GM23338 (cell line): ENCODE results near the gene CACNA2D2. TPM values are rescaled to one million over a fixed set of nuclear protein-coding genes. Genes with fewer than 3 reads are reported as not detected.

Experiments used
- ATAC-seq: fragments of 200-7000 bp; cut with Tn5 transposase; 3 replicates; pipeline ENCODE4 v1.9.1; 2020
- DNase-seq: peaks from one replicate; pipeline ENCODE4 v3.0.0-alpha.2; 2015; ENCODE audit warnings: low spot score
- H2AFZ ChIP-seq: fragments of 200-600 bp; sonication (generic); 2 replicates; pipeline ENCODE4 v1.8.0; 2016; ENCODE audit warnings: antibody characterized with exemption, mild to moderate bottlenecking, moderate library complexity
- H3F3A ChIP-seq: fragments of 200-600 bp; sonication (generic); replicated peaks from 2 replicates; pipeline ENCODE4 v1.8.0; 2017; ENCODE audit warnings: antibody characterized with exemption, mixed run types, low read depth
- H3K27ac ChIP-seq: fragments of 200-600 bp; sonication (generic); 2 replicates; pipeline ENCODE4 v1.6.1; 2016; ENCODE audit warnings: low read depth
- H3K27me3 ChIP-seq: fragments of 200-600 bp; sonication (generic); 2 replicates; pipeline ENCODE4 v1.8.0; 2016; ENCODE audit warnings: mild to moderate bottlenecking, mixed run types, moderate library complexity; ENCODE audit not compliant: insufficient read depth
- H3K36me3 ChIP-seq: fragments of 200-600 bp; sonication (generic); 2 replicates; pipeline ENCODE4 v1.8.0; 2016; ENCODE audit warnings: mild to moderate bottlenecking; ENCODE audit not compliant: insufficient read depth
- H3K4me1 ChIP-seq: fragments of 200-600 bp; sonication (generic); 2 replicates; pipeline ENCODE4 v1.8.0; 2016; ENCODE audit warnings: mild to moderate bottlenecking, moderate library complexity; ENCODE audit not compliant: insufficient read depth
- H3K4me2 ChIP-seq: fragments of 200-600 bp; sonication (generic); 2 replicates; pipeline ENCODE4 v1.7.1; 2017; ENCODE audit warnings: mixed run types
- H3K4me3 ChIP-seq: fragments of 200-600 bp; sonication (generic); 2 replicates; pipeline ENCODE4 v1.6.1; 2016; ENCODE audit warnings: mixed run types
- H3K79me2 ChIP-seq: fragments of 200-600 bp; sonication (generic); replicated peaks from 2 replicates; pipeline ENCODE4 v1.8.0; 2017; ENCODE audit warnings: mild to moderate bottlenecking; ENCODE audit not compliant: insufficient read depth
- H3K9me2 ChIP-seq: fragments of 200-600 bp; sonication (generic); 2 replicates; pipeline ENCODE4 v1.8.0; 2017; ENCODE audit not compliant: insufficient read depth
- H4K20me1 ChIP-seq: fragments of 200-600 bp; sonication (generic); replicated peaks from 2 replicates; pipeline ENCODE4 v1.8.0; 2017; ENCODE audit warnings: mild to moderate bottlenecking; ENCODE audit not compliant: insufficient read depth
- H3K27ac Mint-ChIP-seq: 2 replicates; pipeline ENCODE4 v1.8.0; 2020; ENCODE audit warnings: inconsistent platforms, mild to moderate bottlenecking, moderate library complexity, mixed read lengths
- H3K27me3 Mint-ChIP-seq: 3 replicates; pipeline ENCODE4 v1.8.0; 2022; ENCODE audit warnings: low read depth, mild to moderate bottlenecking, moderate library complexity, mixed read lengths, inconsistent platforms; ENCODE audit not compliant: insufficient read depth, poor library complexity
- H3K36me3 Mint-ChIP-seq: 3 replicates; pipeline ENCODE4 v1.8.0; 2021; ENCODE audit warnings: low read depth, mild to moderate bottlenecking, inconsistent platforms, moderate library complexity, mixed read lengths
- H3K4me1 Mint-ChIP-seq: 3 replicates; pipeline ENCODE4 v1.8.0; 2020; ENCODE audit warnings: mild to moderate bottlenecking, inconsistent platforms, mixed read lengths
- H3K4me3 Mint-ChIP-seq: 3 replicates; pipeline ENCODE4 v1.8.0; 2021; ENCODE audit warnings: moderate library complexity, mild to moderate bottlenecking, inconsistent platforms, mixed read lengths
- H3K9me3 Mint-ChIP-seq: 3 replicates; pipeline ENCODE4 v1.8.0; 2020; ENCODE audit warnings: moderate library complexity, mild to moderate bottlenecking, inconsistent platforms, mixed read lengths
- CREB1 ChIP-seq: fragments of 250-450 bp; sonication (Bioruptor Pico); IDR thresholded peaks from 2 replicates; pipeline ENCODE4 v1.5.0; 2020; ENCODE audit warnings: low read depth, mild to moderate bottlenecking, moderate library complexity
- ETS1 ChIP-seq: IDR thresholded peaks from 2 replicates; pipeline ENCODE4 v1.6.1; 2016; ENCODE audit warnings: antibody characterized with exemption
- EZH2 ChIP-seq: fragments of 200-600 bp; sonication (generic); IDR thresholded peaks from one replicate; pipeline ENCODE4 v1.8.0; 2017; ENCODE audit warnings: antibody characterized with exemption, mild to moderate bottlenecking, low read depth; ENCODE audit not compliant: unreplicated experiment
- EZH2phosphoT487 ChIP-seq: fragments of 200-600 bp; sonication (generic); IDR thresholded peaks from one replicate; pipeline ENCODE4 v1.8.1; 2018; ENCODE audit warnings: antibody characterized with exemption; ENCODE audit not compliant: unreplicated experiment
- NANOG ChIP-seq: IDR thresholded peaks from 2 replicates; pipeline ENCODE4 v1.6.1; 2016; ENCODE audit warnings: antibody characterized with exemption, borderline replicate concordance
- REST ChIP-seq: IDR thresholded peaks from one replicate; pipeline ENCODE4 v1.6.1; 2018; ENCODE audit warnings: antibody characterized with exemption; ENCODE audit not compliant: unreplicated experiment
- STAT1 ChIP-seq: IDR thresholded peaks from one replicate; pipeline ENCODE4 v1.6.1; 2016; ENCODE audit warnings: antibody characterized with exemption; ENCODE audit not compliant: unreplicated experiment
- ZNF114 ChIP-seq: fragments of 250-450 bp; sonication (Bioruptor Pico); IDR thresholded peaks from 2 replicates; pipeline ENCODE4 v1.5.0; 2020; ENCODE audit warnings: mild to moderate bottlenecking, moderate library complexity
- ZNF462 ChIP-seq: fragments of 250-450 bp; sonication (Bioruptor Pico); IDR thresholded peaks from 2 replicates; pipeline ENCODE4 v1.5.0; 2020; ENCODE audit warnings: mild to moderate bottlenecking, moderate library complexity
- polyA plus RNA-seq: library from polyadenylated mRNA; unstranded; fragments of >200 nt; fragmentation: Nextera tagmentation; extraction: Ambion mirVana; gene quantifications from 2 replicates; pipeline ENCODE4 v1.2.1, GENCODE V29; 2016
- total RNA-seq: library from RNA; depleted of rRNA; stranded (reverse); fragments of >200 nt; shearing (Covaris generic); gene quantifications from 2 replicates; pipeline ENCODE4 v1.2.3, GENCODE V29; 2014

The CACNA2D2 gene
- total and polyA plus RNA-seq, 2 experiments from 2014 or later, result 4.7 to 11.4 TPM

- H3F3A ChIP-seq, result 0 out of 2 replicates have a peak, but pooled peaks cover 5% of the 10 kb centered on the region
- H3K27me3 ChIP-seq, result peaks cover 52% of the 10 kb centered on the region
- no peaks in the 10 kb centered on the region; the same call in 2 of the 3 replicates for H3K9me3 Mint-ChIP-seq
- no peaks in the 10 kb centered on the region for H3K36me3 ChIP-seq
- no peak for DNase-seq
- no peak overlapping the region for H2AFZ ChIP-seq
- no peaks in the 10 kb centered on the region for H3K9me2 ChIP-seq
- H3K27ac ChIP-seq, result no peak overlapping the region
- H3K4me3 Mint-ChIP-seq, result peak overlapping the region; percentile 62; the same call in 2 of the 3 replicates
- H3K79me2 ChIP-seq, result no peaks in the 10 kb centered on the region
- no peaks in the 10 kb centered on the region; the same call in 1 of the 2 replicates for H4K20me1 ChIP-seq
- H3K27me3 Mint-ChIP-seq, result peaks cover 21% of the 10 kb centered on the region
- no peak for ATAC-seq
- H3K4me3 ChIP-seq, result no peak overlapping the region
- peaks cover 19% of the 10 kb centered on the region for H3K4me1 Mint-ChIP-seq
- no peak overlapping the region for H3K27ac Mint-ChIP-seq
- no peak overlapping the region for H3K4me2 ChIP-seq
- peaks cover 3% of the 10 kb centered on the region; the same call in 1 of the 3 replicates for H3K36me3 Mint-ChIP-seq
- peaks cover 4% of the 10 kb centered on the region; the same call in 1 of the 2 replicates for H3K4me1 ChIP-seq
- TF ChIP-seq EZH2 (no peak), NANOG (no peak), ETS1 (no peak), REST (no peak), ZNF114 (CRISPR knock-in tag) (no peak), STAT1 (no peak), CREB1 (CRISPR knock-in tag) (no peak), ZNF462 (no peak), EZH2phosphoT487 (no peak)
These were observed 1.2 kb upstream of the CACNA2D2 start for GRCh38 chr3:50504681-50505080.
